ENCODE results near the gene OR6Q1. TPM values are rescaled to one million over a fixed set of nuclear protein-coding genes. Genes with fewer than 3 reads are reported as not detected.

Gene OR6Q1
- total RNA-seq, 4 donors from 2014 or later: not detected

DNA sequence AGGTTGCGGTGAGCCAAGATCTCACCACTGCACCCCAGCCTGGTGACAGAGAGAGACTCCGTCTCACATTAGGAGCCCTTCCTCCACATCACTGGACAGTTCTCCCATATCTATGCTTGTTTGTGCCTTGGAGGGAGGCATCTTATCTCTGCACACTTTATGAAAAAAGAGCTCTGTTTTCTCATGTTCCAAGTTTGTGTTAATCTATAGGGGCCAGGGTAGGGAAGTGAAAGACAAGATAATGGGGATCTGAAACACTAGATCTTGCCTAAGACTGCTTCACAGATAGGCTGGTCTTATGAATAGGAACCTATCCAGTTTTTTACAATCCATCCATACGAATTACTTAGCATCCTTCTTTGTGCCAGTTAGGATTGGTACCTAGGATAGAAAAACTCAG is 17.1 kb downstream of the OR6Q1 start:
- in situ Hi-C loops (cut with MboI; ENCODE audit: low sequenced_read_pairs in 4 of 4) (no loop called here), intact Hi-C loops (cut with DNase I; ENCODE audit: low total_unique reads) (no loop called here)
- no peak overlapping the region for H3K4me3 ChIP-seq
- H3K27ac ChIP-seq: no peak overlapping the region
- H3K27me3 ChIP-seq: no peaks in the 10 kb centered on the region
- H3K9me3 ChIP-seq: no peaks in the 10 kb centered on the region
- TF ChIP-seq, protein P1, sequence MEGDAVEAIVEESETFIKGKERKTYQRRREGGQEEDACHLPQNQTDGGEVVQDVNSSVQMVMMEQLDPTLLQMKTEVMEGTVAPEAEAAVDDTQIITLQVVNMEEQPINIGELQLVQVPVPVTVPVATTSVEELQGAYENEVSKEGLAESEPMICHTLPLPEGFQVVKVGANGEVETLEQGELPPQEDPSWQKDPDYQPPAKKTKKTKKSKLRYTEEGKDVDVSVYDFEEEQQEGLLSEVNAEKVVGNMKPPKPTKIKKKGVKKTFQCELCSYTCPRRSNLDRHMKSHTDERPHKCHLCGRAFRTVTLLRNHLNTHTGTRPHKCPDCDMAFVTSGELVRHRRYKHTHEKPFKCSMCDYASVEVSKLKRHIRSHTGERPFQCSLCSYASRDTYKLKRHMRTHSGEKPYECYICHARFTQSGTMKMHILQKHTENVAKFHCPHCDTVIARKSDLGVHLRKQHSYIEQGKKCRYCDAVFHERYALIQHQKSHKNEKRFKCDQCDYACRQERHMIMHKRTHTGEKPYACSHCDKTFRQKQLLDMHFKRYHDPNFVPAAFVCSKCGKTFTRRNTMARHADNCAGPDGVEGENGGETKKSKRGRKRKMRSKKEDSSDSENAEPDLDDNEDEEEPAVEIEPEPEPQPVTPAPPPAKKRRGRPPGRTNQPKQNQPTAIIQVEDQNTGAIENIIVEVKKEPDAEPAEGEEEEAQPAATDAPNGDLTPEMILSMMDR (IDR thresholded peaks at IDR 0.05 in 4 of 5, conservative IDR thresholded peaks at IDR 0.05 in 1 of 5): no peak
- TF ChIP-seq POLR2A (IDR thresholded peaks at IDR 0.05): no peak
- H3K4me1 ChIP-seq: no peaks in the 10 kb centered on the region
- DNase-seq (no peak), ATAC-seq (no peak)
- H3K36me3 ChIP-seq: no peaks in the 10 kb centered on the region

DNA sequence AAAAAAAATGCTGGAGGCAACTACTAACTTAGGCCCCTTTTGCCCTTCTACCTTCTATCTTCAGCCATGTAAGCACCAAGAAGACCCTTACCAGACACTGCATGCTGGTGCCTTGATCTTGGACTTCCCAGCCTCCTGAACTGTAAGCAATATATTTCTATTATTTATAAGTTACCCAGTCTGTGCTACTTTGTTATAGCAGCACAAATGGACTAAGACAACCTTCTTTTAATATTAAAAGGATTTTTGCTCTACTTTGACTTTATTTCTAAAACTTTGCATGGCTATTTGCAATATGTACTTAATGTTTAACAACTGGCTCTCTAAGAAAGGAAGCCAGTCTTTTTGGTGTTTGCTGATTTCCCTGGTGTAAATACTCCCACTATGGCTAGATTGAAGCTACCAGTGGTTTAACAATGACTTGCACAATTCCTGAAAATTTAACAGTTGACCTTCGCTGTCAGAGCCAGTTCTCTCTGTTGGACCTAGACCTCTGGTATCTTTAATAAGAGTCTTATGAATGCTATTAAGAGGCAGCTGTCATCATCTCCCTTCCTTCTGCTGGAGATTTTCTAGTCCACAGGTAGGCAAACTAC is 25.2 kb downstream of the OR6Q1 start:
- Histone ChIP-seq H3K27ac (no peak overlapping the region), H3K36me3 (no peaks in the 10 kb centered on the region), H3K9me3 (no peaks in the 10 kb centered on the region), H3K4me3 (no peak overlapping the region), H3K27me3 (no peaks in the 10 kb centered on the region), H3K4me1 (peaks cover 0 to 8% of the 10 kb centered on the region in 2 donors)
- intact Hi-C loops (cut with DNase I; ENCODE audit: low total_unique reads): no loop called here
- in situ Hi-C loops (cut with MboI; ENCODE audit: low sequenced_read_pairs in 4 of 4): no loop called here
- TF ChIP-seq, protein P1 (IDR thresholded peaks at IDR 0.05 in 4 of 5, conservative IDR thresholded peaks at IDR 0.05 in 1 of 5): no peak
- no peak for TF ChIP-seq POLR2A (IDR thresholded peaks at IDR 0.05)
- DNase-seq (no peak), ATAC-seq (no peak)

DNA sequence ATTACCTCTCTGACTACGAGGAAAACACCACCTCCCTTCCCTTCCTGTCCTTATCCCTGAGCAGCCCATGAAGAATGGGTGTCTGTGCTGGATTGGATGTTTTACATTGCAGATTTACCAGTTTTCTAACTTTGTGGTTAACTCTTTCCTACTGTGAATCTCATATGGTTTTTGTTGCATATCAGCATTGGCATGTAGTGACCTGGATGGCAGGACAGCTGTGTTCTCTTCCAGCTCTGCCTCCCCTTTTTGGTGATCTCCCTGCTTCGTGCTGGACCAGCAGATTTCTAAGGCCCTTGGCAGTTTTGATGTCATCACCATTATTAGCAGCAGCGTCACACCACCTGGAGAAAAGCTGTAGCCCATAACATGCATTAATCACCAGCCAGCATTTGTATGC is 26.7 kb downstream of the OR6Q1 start:
- H3K4me1 ChIP-seq: peaks cover 0 to 8% of the 10 kb centered on the region in 2 donors
- H3K36me3 ChIP-seq: no peaks in the 10 kb centered on the region
- no peak for DNase-seq
- no peak overlapping the region for H3K27ac ChIP-seq
- intact Hi-C loops (cut with DNase I; ENCODE audit: low total_unique reads) (no loop called here), in situ Hi-C loops (cut with MboI; ENCODE audit: low sequenced_read_pairs in 4 of 4) (no loop called here)
- no peak for TF ChIP-seq POLR2A (IDR thresholded peaks at IDR 0.05)
- TF ChIP-seq, protein P1 (IDR thresholded peaks at IDR 0.05 in 4 of 5, conservative IDR thresholded peaks at IDR 0.05 in 1 of 5): no peak
- no peaks in the 10 kb centered on the region for H3K9me3 ChIP-seq
- no peaks in the 10 kb centered on the region for H3K27me3 ChIP-seq
- no peak for ATAC-seq
- no peak overlapping the region for H3K4me3 ChIP-seq

DNA sequence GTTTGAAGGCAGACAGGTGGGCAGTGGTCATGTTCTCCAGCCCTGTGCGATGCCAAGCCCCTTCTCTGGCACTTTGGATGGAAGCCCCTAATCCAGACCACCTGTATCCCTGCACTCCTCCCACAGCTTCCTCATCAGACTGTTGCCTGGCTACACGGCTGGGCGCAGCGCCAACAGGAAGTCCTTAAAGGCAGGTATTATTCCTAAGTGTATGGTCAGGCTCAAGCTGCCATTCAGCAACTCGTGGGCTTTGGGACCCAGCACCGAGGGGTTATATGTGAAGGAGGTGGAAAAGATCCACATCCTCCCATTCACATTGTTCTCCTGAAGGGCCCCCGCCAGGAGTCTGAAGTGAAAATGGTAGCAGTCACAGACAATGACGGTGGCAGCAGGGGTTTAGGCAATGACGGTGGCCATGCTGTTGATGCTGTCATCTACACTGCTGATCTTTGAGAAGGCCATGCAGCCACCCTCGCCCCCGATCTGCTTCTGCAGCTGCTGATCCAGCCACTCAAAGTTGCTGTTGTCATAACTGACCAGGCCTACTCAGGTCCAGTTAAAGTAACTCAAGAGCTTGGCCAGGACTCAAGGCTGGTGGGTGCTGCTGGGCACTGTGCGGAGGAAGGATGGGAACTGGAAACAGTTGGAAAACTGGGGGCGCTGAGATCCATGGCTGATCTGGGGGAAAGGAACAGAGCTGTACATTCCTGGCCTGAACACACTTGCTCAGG is 27.7 kb downstream of the OR6Q1 start:
- DNase-seq (no peak), ATAC-seq (no peak)
- H3K27ac ChIP-seq: no peak overlapping the region
- H3K36me3 ChIP-seq: no peaks in the 10 kb centered on the region
- no peak for TF ChIP-seq POLR2A (IDR thresholded peaks at IDR 0.05)
- TF ChIP-seq, protein P1 (IDR thresholded peaks at IDR 0.05 in 4 of 5, conservative IDR thresholded peaks at IDR 0.05 in 1 of 5): no peak
- intact Hi-C loops (cut with DNase I; ENCODE audit: low total_unique reads): no loop called here
- H3K4me1 ChIP-seq: peaks cover 0 to 8% of the 10 kb centered on the region in 2 donors
- no peaks in the 10 kb centered on the region for H3K9me3 ChIP-seq
- H3K4me3 ChIP-seq: no peak overlapping the region
- H3K27me3 ChIP-seq: no peaks in the 10 kb centered on the region
- in situ Hi-C loops (cut with MboI; ENCODE audit: low sequenced_read_pairs in 4 of 4): no loop called here

Data from gastrocnemius medialis (tissue), 4 donors.